HEK293T (cell line): ENCODE data around the gene PI4K2A.

Experiments used
- ARNT ChIP-seq: fragments of 450-650 bp; IDR thresholded peaks from 2 replicates; pipeline ENCODE4 v1.6.1; 2017; ENCODE audit warnings: mild to moderate bottlenecking
- BHLHE40 ChIP-seq: fragments of 450-650 bp; IDR thresholded peaks from 2 replicates; pipeline ENCODE4 v1.6.1; 2016; ENCODE audit warnings: mild to moderate bottlenecking, moderate library complexity, borderline replicate concordance
- ELF4 ChIP-seq: fragments of 450-650 bp; IDR thresholded peaks from 2 replicates; pipeline ENCODE4 v1.6.1; 2017; ENCODE audit warnings: antibody characterized with exemption
- FOXA1 ChIP-seq: fragments of 450-650 bp; IDR thresholded peaks from 2 replicates; pipeline ENCODE4 v1.6.1; 2016; ENCODE audit warnings: mild to moderate bottlenecking
- FOXM1 ChIP-seq: fragments of 450-650 bp; IDR thresholded peaks from 2 replicates; pipeline ENCODE4 v1.6.1; 2017; ENCODE audit warnings: mild to moderate bottlenecking, borderline replicate concordance
- HDGF ChIP-seq: fragments of 450-650 bp; IDR thresholded peaks from 2 replicates; pipeline ENCODE4 v1.6.1; 2017; ENCODE audit warnings: antibody characterized with exemption, borderline replicate concordance
- L3MBTL2 ChIP-seq: fragments of 450-650 bp; conservative IDR thresholded peaks from 2 replicates; pipeline ENCODE4 v1.6.1; 2016; ENCODE audit warnings: mild to moderate bottlenecking
- LEF1 ChIP-seq: fragments of 450-650 bp; IDR thresholded peaks from 2 replicates; pipeline ENCODE4 v1.6.1; 2017; ENCODE audit warnings: mild to moderate bottlenecking, borderline replicate concordance
- NFRKB ChIP-seq: fragments of 450-650 bp; IDR thresholded peaks from 2 replicates; pipeline ENCODE4 v1.6.1; 2016; ENCODE audit warnings: mild to moderate bottlenecking, moderate library complexity
- SP1 ChIP-seq: fragments of 450-650 bp; IDR thresholded peaks from 2 replicates; pipeline ENCODE4 v1.6.1; 2017
- SUZ12 ChIP-seq: fragments of 450-650 bp; IDR thresholded peaks from 2 replicates; pipeline ENCODE4 v1.6.1; 2016; ENCODE audit warnings: mild to moderate bottlenecking
- TARDBP ChIP-seq: fragments of 450-650 bp; IDR thresholded peaks from 2 replicates; pipeline ENCODE4 v1.6.1; 2016
- ZNF384 ChIP-seq: fragments of 450-650 bp; IDR thresholded peaks from 2 replicates; pipeline ENCODE4 v1.6.1; 2016
- TF ChIP-seq, protein P1 (sequence below): fragments of 450-650 bp; IDR thresholded peaks from 2 replicates; pipeline ENCODE4 v1.6.1; 2016

DNA sequence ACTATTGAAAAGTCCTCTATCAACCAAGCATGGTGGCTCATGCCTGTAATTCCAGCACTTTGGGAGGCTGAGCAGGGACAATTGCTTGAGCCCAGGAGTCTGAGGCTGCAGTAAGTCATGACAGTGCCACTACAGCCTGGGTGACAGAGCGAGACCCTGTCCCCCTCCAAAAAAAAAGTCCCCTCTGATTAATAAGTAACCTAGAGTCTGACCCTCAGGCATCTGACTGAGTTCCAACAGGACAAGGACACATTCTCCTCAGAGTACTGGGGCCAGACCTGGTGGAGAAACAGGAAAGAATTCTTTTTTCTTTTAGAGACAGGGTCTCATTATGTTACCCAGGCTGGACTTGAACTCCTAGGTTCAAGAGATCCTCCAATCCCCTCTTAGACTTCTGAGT lies 17.2 kb upstream of the PI4K2A start:
- no peak for TF ChIP-seq L3MBTL2
- TF ChIP-seq ELF4 = no peak
- no peak for TF ChIP-seq ARNT
- TF ChIP-seq SP1 = no peak
- TF ChIP-seq, protein P1, sequence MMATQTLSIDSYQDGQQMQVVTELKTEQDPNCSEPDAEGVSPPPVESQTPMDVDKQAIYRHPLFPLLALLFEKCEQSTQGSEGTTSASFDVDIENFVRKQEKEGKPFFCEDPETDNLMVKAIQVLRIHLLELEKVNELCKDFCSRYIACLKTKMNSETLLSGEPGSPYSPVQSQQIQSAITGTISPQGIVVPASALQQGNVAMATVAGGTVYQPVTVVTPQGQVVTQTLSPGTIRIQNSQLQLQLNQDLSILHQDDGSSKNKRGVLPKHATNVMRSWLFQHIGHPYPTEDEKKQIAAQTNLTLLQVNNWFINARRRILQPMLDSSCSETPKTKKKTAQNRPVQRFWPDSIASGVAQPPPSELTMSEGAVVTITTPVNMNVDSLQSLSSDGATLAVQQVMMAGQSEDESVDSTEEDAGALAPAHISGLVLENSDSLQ = no peak
- TF ChIP-seq HDGF = no peak
- no peak for TF ChIP-seq SUZ12
- TF ChIP-seq NFRKB = no peak
- TF ChIP-seq BHLHE40 = no peak
- TF ChIP-seq FOXM1 = no peak
- TF ChIP-seq LEF1 = no peak
- TF ChIP-seq TARDBP = no peak
- TF ChIP-seq ZNF384 = no peak
- TF ChIP-seq FOXA1 = no peak
